ENCODE results near the gene TRAPPC10.

DNA sequence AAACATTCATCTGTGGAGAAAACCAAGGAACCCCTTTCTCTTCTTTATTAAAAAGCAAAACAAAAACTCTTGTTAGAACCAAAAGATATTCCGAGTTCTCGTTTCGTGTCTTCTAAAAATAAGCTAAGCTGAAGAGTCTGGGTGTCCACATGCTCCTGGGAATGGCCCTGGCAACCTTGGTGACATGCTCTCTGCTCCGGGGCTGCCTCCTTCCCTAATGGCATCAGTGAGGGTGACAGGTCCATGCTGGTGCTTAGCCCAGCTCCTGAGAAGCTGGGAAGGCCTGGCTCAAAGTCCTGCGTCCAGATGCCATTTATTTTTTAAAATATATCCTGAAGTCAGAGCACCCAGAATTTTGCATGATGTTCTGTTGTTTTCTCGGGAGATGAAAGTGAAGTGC lies 24.6 kb upstream of the TRAPPC10 start:
- TF ChIP-seq, protein P1, sequence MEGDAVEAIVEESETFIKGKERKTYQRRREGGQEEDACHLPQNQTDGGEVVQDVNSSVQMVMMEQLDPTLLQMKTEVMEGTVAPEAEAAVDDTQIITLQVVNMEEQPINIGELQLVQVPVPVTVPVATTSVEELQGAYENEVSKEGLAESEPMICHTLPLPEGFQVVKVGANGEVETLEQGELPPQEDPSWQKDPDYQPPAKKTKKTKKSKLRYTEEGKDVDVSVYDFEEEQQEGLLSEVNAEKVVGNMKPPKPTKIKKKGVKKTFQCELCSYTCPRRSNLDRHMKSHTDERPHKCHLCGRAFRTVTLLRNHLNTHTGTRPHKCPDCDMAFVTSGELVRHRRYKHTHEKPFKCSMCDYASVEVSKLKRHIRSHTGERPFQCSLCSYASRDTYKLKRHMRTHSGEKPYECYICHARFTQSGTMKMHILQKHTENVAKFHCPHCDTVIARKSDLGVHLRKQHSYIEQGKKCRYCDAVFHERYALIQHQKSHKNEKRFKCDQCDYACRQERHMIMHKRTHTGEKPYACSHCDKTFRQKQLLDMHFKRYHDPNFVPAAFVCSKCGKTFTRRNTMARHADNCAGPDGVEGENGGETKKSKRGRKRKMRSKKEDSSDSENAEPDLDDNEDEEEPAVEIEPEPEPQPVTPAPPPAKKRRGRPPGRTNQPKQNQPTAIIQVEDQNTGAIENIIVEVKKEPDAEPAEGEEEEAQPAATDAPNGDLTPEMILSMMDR (conservative IDR thresholded peaks at IDR 0.05 in 1 of 2, IDR thresholded peaks at IDR 0.05 in 1 of 2; ENCODE audit: low read depth in 1 of 2, low read length in 2 of 2) = no peak
- TF ChIP-seq EZH2 (IDR thresholded peaks at IDR 0.05; ENCODE audit: low read length, missing control alignments) = no peak

Data from fibroblast of lung (primary cell).